A673 (cell line): Measurements from ENCODE around the gene FNTB.

ENCODE experiments used
- CTCF ChIP-seq: fragments of 300-800, 200-600 bp; sonication (generic); conservative IDR thresholded peaks from 2 replicates; pipeline ENCODE4 v1.5.1; 2017; ENCODE audit warnings: low read depth, mild to moderate bottlenecking, antibody characterized with exemption, low read length, moderate library complexity, mixed read lengths
- EZH2 ChIP-seq: fragments of 200-600 bp; sonication (generic); IDR thresholded peaks from 2 replicates; pipeline ENCODE4 v1.6.1; 2017; ENCODE audit warnings: borderline replicate concordance, low read depth, mild to moderate bottlenecking, mixed read lengths, antibody characterized with exemption, low read length; ENCODE audit not compliant: poor library complexity, severe bottlenecking

- TF ChIP-seq CTCF (no peak), EZH2 (no peak)
Observed at GRCh38 chr14:65011538-65011937, 24.8 kb downstream of the FNTB start.
